ENCODE results near the gene KIAA0319L.

DNA sequence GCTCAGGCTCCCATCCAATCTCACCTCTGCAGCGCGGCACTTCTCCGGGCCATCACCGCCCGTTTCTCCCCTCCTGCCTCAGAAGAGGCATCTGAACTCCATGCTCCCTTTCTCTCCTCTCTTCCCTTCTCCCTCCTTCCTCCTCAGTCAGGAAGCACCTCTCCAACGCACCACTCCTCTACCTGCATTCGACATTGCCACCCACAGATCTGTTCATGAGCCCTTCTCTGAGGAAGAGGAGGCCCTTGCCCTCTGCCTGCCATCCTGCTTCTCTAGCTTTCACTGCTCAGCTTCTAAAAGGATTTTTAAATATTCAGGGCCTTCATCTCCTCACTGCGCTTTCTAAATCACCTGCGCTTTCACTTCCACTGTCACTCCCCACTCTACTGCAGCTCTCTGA, 120.0 kb downstream of the KIAA0319L start:
- TF ChIP-seq CTCF (IDR thresholded peaks at IDR 0.05; ENCODE audit: borderline replicate concordance, extremely low read depth, low read length, poor library complexity, severe bottlenecking) (no peak), EZH2 (IDR thresholded peaks at IDR 0.05; ENCODE audit: borderline replicate concordance, low read depth, low read length, severe bottlenecking) (no peak)
